Stimulated activated CD4-positive, alpha-beta T cell treated with anti-CD3 and anti-CD28 coated beads, Interleukin-12 subunit alpha, Interleukin-12 subunit beta, amount 100 ng/mL, for 48 hours (primary cell): ENCODE results near the gene BRD3OS.

ENCODE experiments used
- DNase-seq, 3 donors: peaks; one replicate each; pipeline ENCODE4 v3.0.0-alpha.2; 2020; ENCODE audit warnings: low read depth in 2 of 3, low spot score in 1 of 3

BRD3OS gene

GRCh38 chr9:134032456-134033222 is 7.4 kb downstream of the BRD3OS start:
- DNase-seq = no peak

DNA sequence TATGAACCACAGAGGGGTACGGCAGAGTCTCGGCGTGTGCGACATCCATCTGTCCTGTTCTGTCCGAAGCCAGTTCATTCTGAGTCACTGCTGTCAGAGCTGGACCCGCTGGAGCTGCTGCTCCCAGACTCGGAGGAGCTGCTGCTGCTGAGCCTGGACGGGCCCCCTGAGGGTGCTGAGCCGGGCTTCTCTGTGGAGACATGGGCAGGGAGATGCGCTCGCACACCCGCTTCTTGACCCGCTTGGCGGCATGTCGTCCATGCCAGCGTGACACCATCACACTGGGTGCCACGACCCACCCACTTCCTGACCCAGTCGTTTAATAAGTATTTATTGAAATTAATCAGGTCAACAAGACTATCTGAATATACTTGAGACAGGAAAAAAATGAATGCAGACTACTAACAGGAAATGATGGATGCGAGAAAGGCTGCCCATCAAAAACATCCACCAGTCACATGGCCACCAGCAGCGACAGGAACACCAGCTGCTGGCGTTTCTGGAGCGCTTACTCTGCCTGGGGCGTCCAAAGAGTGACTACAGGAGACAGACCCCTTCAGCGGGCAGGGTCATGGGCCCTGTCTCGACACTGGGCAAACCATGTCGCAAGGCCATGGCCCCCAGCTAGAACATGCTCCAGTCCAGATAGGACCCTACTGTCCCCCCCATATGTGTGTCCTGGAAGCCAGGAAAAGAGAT is 8.4 kb downstream of the BRD3OS start:
- no peak for DNase-seq

GRCh38 chr9:134034215-134035040 is 9.1 kb downstream of the BRD3OS start:
- no peak for DNase-seq

DNA sequence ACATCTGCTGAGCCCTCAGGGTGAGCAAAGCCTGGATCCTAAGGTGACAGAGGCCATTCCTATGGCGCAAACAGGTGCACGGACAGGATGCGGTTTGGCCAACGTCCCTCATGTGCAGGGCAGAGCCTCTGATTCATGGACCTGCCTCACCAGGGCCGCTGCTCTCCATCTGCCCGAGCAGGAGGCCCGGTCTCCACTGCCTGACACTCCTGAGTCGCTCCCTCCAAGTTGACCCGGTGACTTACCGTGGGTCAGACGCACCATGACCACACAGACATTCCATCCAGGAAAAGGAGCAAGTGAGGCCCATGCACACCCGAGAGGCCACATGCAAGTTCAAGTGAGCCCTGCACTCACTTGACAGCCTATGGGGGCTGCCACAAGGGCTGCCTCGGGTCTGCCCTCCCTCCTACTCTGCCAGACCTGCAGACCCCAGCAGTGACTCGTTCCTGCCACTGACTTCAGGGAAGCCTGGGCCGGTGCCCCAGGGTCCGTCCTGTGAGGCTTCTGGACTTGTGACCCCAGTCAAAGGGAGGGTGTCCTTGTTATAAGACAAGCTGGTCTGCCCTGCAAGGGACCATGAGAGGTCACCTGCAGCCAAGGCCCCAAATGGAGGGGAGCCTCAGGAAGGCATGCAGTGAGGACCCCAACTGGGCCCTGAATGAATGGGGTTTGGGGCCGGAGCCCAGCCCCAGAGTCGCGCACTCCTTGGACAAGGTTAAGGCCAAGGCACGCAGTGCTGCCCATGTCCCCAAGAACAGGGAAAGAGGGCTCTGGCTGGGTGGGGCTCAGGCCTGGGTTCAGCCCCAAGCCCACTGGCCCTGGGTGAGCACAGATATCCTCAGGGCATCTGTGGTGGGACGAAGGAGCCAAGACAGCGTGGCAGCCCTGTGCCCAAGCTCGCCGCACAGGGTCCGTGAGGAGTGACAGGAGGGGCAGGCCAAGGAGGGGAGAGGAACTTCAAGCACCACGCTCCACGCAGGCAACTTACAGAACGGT is 10.1 kb downstream of the BRD3OS start:
- DNase-seq = no peak

DNA sequence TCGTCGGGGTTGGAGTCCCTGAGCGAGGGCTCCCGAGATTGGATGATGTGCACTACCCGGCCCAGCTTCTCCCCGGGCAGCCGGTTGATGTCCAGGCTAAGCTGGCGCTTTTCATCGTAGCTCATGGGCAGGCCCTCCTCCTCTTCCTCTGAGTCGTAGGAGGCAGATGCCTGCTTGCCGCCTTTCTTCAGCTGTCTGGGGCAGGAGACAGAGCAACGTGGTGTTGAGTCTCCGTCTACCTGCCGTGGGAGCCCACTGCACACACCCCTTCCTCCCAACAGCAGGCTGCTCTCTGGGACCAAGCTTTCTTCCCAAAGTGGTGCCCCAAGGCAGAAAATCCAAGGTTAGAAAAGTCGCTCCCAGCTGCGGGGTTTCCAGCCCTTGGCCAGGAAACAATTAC is 10.8 kb downstream of the BRD3OS start:
- no peak for DNase-seq

DNA sequence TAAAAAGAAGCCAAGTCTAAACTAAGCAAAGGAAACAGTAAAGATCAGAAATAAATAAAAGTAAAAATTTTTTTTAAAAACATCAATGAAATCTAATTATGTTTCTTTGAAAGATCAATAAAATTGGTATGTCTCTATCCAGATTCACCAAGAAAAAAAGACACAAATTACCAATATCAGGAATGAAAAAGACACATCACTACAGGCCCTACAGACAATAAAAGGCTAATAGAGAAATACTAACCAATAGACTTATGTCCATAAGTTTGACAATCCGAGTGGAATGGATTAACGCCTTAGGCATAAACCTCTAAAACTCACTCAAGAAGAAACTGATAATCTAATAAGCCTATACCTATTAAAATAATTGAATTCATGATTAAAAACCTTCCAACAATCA is 12.4 kb downstream of the BRD3OS start:
- DNase-seq = no peak

- DNase-seq = no peak
Measured at GRCh38 chr9:134039386-134040175, 14.3 kb downstream of the BRD3OS start.

GRCh38 chr9:134040176-134040565 is 14.9 kb downstream of the BRD3OS start:
- no peak for DNase-seq

DNA sequence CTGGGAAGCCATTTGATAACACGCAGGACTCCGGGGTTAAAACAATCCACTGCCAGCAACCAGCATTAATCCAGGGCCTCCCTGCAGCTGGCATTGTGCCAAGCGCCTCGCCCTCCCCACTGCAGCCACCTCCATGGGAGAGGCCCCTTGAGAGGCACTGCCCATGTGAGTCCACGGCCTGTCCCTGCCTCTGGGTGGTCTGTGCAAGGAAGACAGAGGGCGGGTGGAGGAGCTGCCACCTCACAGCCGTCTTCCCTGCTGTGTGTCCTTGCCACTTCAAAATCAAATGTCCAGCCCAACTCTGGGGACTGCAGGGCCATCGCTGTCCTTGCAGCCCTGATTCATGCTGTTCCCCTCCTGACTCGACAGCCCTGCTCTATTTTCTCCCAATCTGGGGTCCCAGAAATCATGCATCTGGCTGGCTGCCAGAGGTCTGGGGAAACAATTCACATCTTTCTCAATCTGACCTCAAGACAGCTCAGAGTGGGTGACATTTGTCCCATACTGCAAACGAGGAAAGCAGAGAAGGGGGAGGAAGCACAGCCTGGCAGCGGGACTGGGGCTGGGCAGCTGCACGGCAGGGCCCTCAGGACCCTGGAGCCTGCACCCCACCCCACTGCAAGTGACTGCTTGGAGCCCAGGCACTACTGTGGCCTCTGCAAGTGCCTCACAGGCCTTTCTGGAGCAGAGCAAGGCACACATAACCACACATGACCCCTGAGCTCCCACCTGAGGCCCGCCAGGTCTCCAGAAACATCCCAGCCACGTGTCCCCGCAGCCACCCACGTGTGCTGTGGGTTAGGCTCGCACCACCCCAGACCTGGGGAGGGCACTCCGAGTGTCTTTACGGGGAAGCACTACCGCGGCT is 15.7 kb downstream of the BRD3OS start:
- no peak for DNase-seq

GRCh38 chr9:134041649-134041962 is 16.3 kb downstream of the BRD3OS start:
- DNase-seq = no peak

GRCh38 chr9:134043531-134043988 is 18.3 kb downstream of the BRD3OS start:
- DNase-seq = no peak

- DNase-seq = no peak
Measured at GRCh38 chr9:134044944-134045343, 19.7 kb downstream of the BRD3OS start.

DNA sequence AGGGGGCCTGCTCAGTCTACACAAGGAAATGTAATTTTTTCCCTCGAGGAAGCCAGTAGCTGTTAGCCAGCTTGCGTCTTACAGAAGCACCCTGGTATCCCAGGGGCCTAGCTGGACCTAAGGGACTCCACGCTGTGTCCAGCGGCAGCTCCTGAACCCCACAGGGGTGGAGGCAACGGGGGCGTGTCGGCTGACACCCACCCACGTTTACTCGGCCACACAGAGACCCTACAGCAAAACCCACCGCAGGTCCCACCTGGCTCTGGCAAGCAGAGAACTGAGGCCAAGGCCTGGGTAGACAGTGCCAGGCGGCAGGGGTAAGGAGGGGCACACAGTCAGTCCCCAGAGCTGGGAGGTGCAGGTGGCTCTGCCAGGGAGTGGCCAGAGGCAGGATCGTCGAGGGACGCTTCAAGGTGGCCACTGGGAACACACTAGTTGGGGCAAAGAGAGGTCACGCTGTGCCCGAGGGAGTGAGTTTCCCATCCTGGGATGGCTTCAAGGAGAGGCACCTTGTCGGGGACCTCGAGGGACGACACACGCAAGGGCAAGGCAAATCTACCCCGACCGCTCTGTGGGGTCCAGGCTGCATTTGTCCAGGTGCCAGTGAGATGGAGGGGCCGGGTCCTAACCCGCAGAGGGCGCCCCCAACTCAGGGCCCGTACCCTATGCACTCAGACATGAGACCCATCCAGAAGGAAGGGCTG is 20.7 kb downstream of the BRD3OS start:
- DNase-seq = no peak

- DNase-seq = no peak
Measured at GRCh38 chr9:134046894-134047681, 21.8 kb downstream of the BRD3OS start.

DNA sequence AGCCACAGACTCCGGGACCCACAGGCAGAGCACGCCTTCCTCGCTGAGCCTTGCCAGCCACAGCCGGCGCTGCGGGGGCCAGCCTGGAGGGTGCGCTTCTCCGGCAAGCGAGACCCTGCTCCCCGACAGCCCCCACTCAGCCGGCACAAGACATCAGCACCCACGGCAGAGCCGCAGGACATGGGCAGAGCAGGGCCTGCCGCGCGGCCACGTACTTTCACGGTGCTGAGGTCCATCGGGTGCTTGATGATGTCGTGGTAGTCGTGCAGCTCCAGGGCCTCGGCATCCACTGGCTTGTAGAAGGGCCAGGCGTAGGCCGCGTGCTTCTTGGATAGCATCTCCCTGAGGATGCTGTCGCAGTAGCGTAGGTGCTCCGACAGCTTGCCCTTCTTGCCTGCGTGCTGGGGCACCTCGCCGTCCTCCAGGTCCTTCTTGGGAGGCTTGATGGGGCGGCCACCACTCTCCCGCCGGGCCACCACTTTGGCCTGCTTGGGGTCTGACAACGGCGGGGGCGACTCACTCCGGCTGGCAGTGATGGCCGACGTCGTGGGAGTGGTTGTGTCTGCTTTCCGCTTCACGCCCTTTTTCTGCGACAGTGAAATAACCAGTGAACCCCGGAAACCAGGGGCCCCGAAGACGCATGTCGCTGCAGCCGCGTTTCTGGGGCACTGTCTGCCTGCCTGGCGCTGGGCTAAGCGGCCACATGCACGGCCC is 22.7 kb downstream of the BRD3OS start:
- DNase-seq = no peak

GRCh38 chr9:134048582-134048968 is 23.3 kb downstream of the BRD3OS start:
- DNase-seq = no peak

GRCh38 chr9:134049236-134049635 is 24.0 kb downstream of the BRD3OS start:
- no peak for DNase-seq
